K562 (cell line): ENCODE data around the gene CASP6. TPM values are rescaled to one million over a fixed set of nuclear protein-coding genes. Genes with fewer than 3 reads are reported as not detected.

Experiments used
- BDP1 ChIP-seq: IDR thresholded peaks from 3 replicates; pipeline ENCODE4 v1.6.1; 2011; ENCODE audit not compliant: insufficient read length, insufficient read depth
- BHLHE40 ChIP-seq: IDR thresholded peaks from 2 replicates; pipeline ENCODE4 v1.6.1; 2011; ENCODE audit warnings: low read length, improper control_type of control experiment
- BRD9 ChIP-seq: fragments of 450-650 bp; IDR thresholded peaks from 2 replicates; pipeline ENCODE4 v1.6.1; 2018; ENCODE audit warnings: low read depth; ENCODE audit not compliant: partially characterized antibody
- CCAR2 ChIP-seq: fragments of 200-400 bp; formaldehyde crosslinking; IDR thresholded peaks from 2 replicates; pipeline ENCODE4 v1.6.1; 2017; ENCODE audit warnings: mild to moderate bottlenecking, low read depth, low read length
- ESRRA ChIP-seq: fragments of 450-650 bp; IDR thresholded peaks from 2 replicates; pipeline ENCODE4 v1.6.1; 2014; ENCODE audit warnings: low read depth, mild to moderate bottlenecking, moderate library complexity, borderline replicate concordance
- FOS ChIP-seq: IDR thresholded peaks from 3 replicates; pipeline ENCODE4 v1.6.1; 2011; ENCODE audit not compliant: insufficient read length; ENCODE audit errors: extremely low read depth
- FOXK2 ChIP-seq, 2 experiments: fragments of 450-650 bp; IDR thresholded peaks in 1 of 2; conservative IDR thresholded peaks in 1 of 2; 2 replicates each; pipeline ENCODE4 v1.6.1; 2016; ENCODE audit warnings: low read depth in 2 of 2, mild to moderate bottlenecking in 1 of 2
- FOXM1 ChIP-seq, 2 experiments: fragments of 450-650 bp in 1 of 2; sonication (generic) in 1 of 2; formaldehyde crosslinking in 1 of 2; IDR thresholded peaks; 2 replicates each; pipeline versions ENCODE4 v1.6.1 to v1.9.0; 2017 to 2022; ENCODE audit warnings: low read depth in 2 of 2, mild to moderate bottlenecking in 2 of 2, missing genetic modification reagents in 1 of 2, moderate library complexity in 1 of 2
- FUS ChIP-seq: fragments of 200-400 bp; formaldehyde crosslinking; optimal IDR thresholded peaks from 2 replicates; pipeline ENCODE3; 2017; ENCODE audit warnings: low read depth, low read length
- MAFK ChIP-seq: IDR thresholded peaks from 2 replicates; pipeline ENCODE4 v1.6.1; 2011; ENCODE audit warnings: low read length, improper control_type of control experiment
- MED1 ChIP-seq: sonication (generic); formaldehyde crosslinking; IDR thresholded peaks from 2 replicates; pipeline ENCODE4 v1.8.1; 2023; ENCODE audit warnings: missing genetic modification reagents, borderline replicate concordance
- PHB ChIP-seq: fragments of 250-450 bp; sonication (Bioruptor Pico); IDR thresholded peaks from 2 replicates; pipeline ENCODE4 v1.5.0; 2021
- POU5F1 ChIP-seq: fragments of 150-350 bp; IDR thresholded peaks from 2 replicates; pipeline ENCODE4 v1.6.1; 2014; ENCODE audit warnings: borderline replicate concordance, low read length, low read depth, mild to moderate bottlenecking; ENCODE audit not compliant: partially characterized antibody
- RBM34 ChIP-seq: fragments of 200-400 bp; formaldehyde crosslinking; IDR thresholded peaks from 2 replicates; pipeline ENCODE4 v1.6.1; 2018; ENCODE audit warnings: low read length, borderline replicate concordance; ENCODE audit not compliant: insufficient read depth
- TEAD2 ChIP-seq: fragments of 450-650 bp; IDR thresholded peaks from 2 replicates; pipeline ENCODE4 v1.6.1; 2016; ENCODE audit warnings: missing genetic modification characterization, control low read depth, missing compliant biosample characterization
- ZNF197 ChIP-seq: fragments of 200-800 bp; sonication (Bioruptor generic); IDR thresholded peaks from 2 replicates; pipeline ENCODE4 v1.6.1; 2016; ENCODE audit warnings: low read depth, missing genetic modification characterization, missing compliant biosample characterization
- polyA plus RNA-seq, 8 experiments: library from polyadenylated mRNA; depleted of rRNA in 4 of 8; stranded (reverse) in 5 of 8; unstranded in 3 of 8; fragments of >200 nt; fragmentation: Nextera tagmentation in 2 of 8; fragmentation: Illumina TruSeq in 1 of 8; extraction: Ambion mirVana in 2 of 8; extraction: Trizol in 1 of 8; gene quantifications; 2 replicates each; pipeline versions ENCODE4 v1.2.1 to v1.2.3, GENCODE V29; 2011 to 2014; ENCODE audit warnings: inconsistent platforms in 1 of 8, missing spikeins in 1 of 8
- total RNA-seq, 7 experiments: library from RNA; depleted of rRNA in 6 of 7; stranded (reverse); fragments of >200 nt in 6 of 7; fragmentation: Illumina TruSeq in 2 of 7; extraction: Trizol in 2 of 7; gene quantifications; 2 replicates each; pipeline versions ENCODE4 v1.2.1 to v1.2.3, GENCODE V29; 2011 to 2021; ENCODE audit warnings: low replicate concordance in 1 of 7
- TF ChIP-seq, protein P1 (sequence below): sonication (generic); formaldehyde crosslinking; IDR thresholded peaks from 2 replicates; pipeline ENCODE4 v1.8.0; 2022; ENCODE audit warnings: missing genetic modification reagents, mild to moderate bottlenecking, moderate library complexity, borderline replicate concordance

The CASP6 gene
- total and polyA plus RNA-seq, 9 of the 15 experiments (the other 6 are each of a cell fraction or from before 2014, with no cell fraction given) = 20.8 to 72.7 (median 39.1) TPM

DNA sequence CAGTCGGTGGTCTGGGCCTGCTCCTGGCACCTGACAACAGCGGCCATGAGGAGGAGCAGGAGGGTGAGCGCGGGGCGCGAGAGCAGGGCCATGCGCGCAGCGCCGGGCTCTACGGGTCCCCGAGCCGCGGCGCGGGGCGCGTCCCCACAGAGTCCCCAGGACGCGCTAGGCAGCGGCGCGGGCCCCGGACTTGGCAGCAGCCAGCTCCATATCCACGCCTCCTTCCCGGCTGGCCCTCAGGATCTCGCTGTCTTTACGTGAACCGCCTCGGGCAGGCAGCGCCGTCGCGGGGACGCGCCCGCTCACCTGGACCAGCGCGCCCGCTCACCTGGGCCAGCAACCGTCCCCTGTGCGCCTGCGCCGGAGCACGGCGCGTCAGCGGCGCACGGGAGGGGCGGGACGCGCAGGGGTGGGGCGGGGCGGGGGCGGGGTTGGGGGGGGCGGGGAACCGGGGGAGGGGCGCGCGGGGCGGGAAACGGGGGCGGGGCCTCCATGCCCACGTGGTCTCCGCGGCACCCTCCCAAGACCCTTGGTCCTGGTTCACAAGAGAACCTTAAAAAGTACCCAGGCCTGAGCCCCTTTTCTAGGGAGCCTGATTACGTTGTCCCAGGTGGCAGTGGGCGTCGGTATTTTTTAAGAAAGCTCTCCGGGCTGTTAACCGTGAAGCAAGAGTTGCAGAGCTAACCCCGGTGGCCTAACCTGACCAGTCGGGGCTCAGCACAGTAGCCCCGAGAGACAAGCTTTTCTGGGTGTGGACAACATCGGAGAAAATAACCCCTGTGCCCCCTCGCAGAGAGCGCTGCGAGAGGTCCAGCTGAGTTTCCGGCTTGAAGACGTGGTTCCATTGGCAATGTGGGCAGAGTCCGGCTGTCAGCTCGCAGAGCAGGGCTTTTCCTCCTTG is 26.7 kb upstream of the CASP6 start, which contains the start of gene PLA2G12A (continued):
- TF ChIP-seq, protein P1, sequence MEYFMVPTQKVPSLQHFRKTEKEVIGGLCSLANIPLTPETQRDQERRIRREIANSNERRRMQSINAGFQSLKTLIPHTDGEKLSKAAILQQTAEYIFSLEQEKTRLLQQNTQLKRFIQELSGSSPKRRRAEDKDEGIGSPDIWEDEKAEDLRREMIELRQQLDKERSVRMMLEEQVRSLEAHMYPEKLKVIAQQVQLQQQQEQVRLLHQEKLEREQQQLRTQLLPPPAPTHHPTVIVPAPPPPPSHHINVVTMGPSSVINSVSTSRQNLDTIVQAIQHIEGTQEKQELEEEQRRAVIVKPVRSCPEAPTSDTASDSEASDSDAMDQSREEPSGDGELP (CRISPR knock-in tag) = no peak; the same call in none of the 2 replicates
- no peak for TF ChIP-seq TEAD2 (tag)
- no peak for TF ChIP-seq CCAR2
- TF ChIP-seq FOXK2 (conservative IDR thresholded peaks at IDR 0.05 in 1 of 2, IDR thresholded peaks at IDR 0.05 in 1 of 2; ENCODE audit: low read depth in 2 of 2) = peak in 1 of 2 experiments; percentile 38; a peak in 1 of 4 replicates
- peak; percentile 80 for TF ChIP-seq BRD9
- no peak for TF ChIP-seq ZNF197 (CRISPR knock-in tag)
- TF ChIP-seq POU5F1 = no peak
- no peak for TF ChIP-seq BDP1
- no peak for TF ChIP-seq PHB (CRISPR knock-in tag)
- TF ChIP-seq MAFK = no peak
- TF ChIP-seq FOXM1 (IDR thresholded peaks at IDR 0.05; ENCODE audit: low read depth) = no peak
- no peak for TF ChIP-seq FOXM1 (CRISPR knock-in tag; IDR thresholded peaks at IDR 0.05; ENCODE audit: low read depth)
- TF ChIP-seq FUS = no peak
- no peak for TF ChIP-seq FOS
- peak; percentile 66 for TF ChIP-seq BHLHE40
- no peak for TF ChIP-seq RBM34
- no peak for TF ChIP-seq ESRRA
- no peak for TF ChIP-seq MED1 (CRISPR knock-in tag)
